ENCODE measurements around the gene HERC4.

GRCh38 chr10:68052463-68052862 is 22.6 kb downstream of the HERC4 start:
- TF ChIP-seq, protein P1, sequence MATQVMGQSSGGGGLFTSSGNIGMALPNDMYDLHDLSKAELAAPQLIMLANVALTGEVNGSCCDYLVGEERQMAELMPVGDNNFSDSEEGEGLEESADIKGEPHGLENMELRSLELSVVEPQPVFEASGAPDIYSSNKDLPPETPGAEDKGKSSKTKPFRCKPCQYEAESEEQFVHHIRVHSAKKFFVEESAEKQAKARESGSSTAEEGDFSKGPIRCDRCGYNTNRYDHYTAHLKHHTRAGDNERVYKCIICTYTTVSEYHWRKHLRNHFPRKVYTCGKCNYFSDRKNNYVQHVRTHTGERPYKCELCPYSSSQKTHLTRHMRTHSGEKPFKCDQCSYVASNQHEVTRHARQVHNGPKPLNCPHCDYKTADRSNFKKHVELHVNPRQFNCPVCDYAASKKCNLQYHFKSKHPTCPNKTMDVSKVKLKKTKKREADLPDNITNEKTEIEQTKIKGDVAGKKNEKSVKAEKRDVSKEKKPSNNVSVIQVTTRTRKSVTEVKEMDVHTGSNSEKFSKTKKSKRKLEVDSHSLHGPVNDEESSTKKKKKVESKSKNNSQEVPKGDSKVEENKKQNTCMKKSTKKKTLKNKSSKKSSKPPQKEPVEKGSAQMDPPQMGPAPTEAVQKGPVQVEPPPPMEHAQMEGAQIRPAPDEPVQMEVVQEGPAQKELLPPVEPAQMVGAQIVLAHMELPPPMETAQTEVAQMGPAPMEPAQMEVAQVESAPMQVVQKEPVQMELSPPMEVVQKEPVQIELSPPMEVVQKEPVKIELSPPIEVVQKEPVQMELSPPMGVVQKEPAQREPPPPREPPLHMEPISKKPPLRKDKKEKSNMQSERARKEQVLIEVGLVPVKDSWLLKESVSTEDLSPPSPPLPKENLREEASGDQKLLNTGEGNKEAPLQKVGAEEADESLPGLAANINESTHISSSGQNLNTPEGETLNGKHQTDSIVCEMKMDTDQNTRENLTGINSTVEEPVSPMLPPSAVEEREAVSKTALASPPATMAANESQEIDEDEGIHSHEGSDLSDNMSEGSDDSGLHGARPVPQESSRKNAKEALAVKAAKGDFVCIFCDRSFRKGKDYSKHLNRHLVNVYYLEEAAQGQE (IDR thresholded peaks at IDR 0.05), result no peak
- TF ChIP-seq RAD21 (IDR thresholded peaks at IDR 0.05), result no peak
- no peak for TF ChIP-seq GABPA (IDR thresholded peaks at IDR 0.05 in 1 of 2, conservative IDR thresholded peaks at IDR 0.05 in 1 of 2)
- TF ChIP-seq, protein P2, sequence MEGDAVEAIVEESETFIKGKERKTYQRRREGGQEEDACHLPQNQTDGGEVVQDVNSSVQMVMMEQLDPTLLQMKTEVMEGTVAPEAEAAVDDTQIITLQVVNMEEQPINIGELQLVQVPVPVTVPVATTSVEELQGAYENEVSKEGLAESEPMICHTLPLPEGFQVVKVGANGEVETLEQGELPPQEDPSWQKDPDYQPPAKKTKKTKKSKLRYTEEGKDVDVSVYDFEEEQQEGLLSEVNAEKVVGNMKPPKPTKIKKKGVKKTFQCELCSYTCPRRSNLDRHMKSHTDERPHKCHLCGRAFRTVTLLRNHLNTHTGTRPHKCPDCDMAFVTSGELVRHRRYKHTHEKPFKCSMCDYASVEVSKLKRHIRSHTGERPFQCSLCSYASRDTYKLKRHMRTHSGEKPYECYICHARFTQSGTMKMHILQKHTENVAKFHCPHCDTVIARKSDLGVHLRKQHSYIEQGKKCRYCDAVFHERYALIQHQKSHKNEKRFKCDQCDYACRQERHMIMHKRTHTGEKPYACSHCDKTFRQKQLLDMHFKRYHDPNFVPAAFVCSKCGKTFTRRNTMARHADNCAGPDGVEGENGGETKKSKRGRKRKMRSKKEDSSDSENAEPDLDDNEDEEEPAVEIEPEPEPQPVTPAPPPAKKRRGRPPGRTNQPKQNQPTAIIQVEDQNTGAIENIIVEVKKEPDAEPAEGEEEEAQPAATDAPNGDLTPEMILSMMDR (IDR thresholded peaks at IDR 0.05; ENCODE audit: low read depth, low read length, missing input control), result no peak
- TF ChIP-seq HNF4G (IDR thresholded peaks at IDR 0.05), result no peak
